ENCODE measurements around the gene NOXA1.

The NOXA1 gene

GRCh38 chr9:137387891-137388560 is 35.2 kb upstream of the NOXA1 start:
- DNase-seq (ENCODE audit: low read depth in 2 of 2) = no peak

DNA sequence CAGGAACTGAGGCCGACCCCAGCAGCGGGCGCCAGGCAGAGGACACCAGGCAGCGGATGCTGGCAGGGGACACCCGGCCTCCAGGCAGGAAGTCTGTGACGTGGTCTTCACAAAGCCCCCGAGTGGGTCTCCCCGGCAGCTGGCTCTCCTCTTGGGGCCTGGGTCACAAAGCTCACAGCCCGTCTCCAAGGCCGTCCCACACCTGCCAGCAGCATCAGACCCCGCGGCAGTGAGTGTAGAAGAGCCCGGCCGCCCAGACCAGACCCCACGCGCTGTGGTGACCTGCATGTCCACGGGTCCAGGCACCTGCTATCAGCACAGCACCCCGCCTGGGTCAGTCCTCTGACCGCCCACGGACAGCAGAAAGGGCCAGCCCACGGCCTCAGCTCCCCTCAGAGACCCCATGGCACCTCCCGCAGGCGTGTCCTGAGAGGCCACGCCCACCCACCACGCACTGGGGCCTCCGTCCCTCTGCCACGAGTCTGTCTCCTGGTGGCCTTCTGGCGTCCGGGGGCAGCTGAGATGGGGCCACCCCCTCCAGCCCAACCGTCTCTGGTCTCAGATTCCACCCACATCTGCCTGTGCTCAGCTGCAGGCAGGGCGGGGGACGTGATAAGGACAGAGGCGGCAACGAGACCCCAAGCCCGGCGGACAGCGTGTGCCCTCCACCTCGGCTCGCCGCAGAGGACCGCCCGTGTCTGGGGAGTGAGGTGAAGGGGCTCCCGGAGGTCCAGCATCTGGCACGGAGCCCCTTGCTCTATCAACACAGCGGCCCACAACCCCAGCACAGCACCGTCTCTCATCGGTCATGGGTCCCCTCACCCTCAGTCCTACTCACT is 34.4 kb upstream of the NOXA1 start:
- DNase-seq (ENCODE audit: low read depth in 2 of 2) = no peak

DNA sequence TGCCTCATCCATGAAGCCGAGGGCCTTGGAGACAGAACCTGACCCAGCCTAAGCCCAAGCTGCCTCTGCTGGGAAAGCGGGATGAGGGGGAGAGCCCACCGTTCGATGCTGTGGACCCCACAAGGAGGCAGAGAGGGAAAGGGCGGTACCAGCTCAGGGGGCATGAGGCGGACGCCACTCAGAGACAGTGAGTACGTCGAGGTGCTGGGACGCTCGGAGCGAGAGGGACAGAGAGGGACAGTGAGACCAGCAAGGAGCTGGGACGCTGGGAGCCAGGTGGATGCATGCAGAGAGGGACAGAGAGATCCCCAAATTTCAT is 33.8 kb upstream of the NOXA1 start:
- no peak for DNase-seq (ENCODE audit: low read depth in 2 of 2)

DNA sequence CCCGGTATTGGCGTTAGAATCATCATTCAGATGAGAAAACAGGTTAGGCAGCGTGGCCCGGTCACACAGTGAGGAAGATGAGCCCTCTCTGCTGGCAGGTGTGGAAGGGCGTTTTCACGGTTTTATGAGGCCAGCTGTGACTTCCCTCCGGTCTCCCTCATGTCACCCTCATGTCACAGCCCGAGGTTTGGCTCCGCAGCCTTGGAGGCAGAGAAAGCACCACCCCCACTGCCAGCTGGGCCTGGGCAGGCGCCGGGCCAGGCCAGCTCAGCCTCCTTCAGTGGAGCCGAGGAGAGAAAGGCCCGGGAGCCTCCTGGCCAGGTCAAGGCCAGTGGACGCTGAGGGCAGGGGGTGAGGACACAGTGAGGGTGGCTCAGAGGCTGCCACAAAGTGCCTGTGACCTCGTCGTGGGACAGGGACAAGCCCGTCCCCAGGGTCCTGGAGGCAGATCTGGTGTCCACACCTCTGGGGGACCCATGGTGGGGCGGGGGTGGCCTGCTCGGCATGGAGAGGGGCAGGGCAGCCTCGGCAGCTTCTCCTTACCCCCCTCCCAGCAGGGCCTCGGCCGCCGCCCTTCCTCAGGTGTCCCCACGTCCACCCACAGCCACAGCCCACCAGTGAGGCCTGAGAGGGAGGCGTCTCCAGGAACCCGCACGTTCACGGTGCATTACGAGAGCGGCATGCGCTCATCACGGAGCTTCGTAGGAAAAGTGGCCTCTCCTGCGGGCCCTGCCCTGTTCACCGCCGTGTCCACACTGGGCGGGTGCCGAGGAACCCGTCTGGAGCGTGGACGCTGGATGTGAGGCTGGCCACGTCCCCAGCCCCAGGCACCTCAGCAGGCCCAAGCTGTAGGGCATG is 32.4 kb upstream of the NOXA1 start:
- DNase-seq (ENCODE audit: low read depth in 2 of 2) = no peak

- no peak for DNase-seq (ENCODE audit: low read depth in 2 of 2)
Observed at GRCh38 chr9:137391411-137391754, 31.8 kb upstream of the NOXA1 start.

DNA sequence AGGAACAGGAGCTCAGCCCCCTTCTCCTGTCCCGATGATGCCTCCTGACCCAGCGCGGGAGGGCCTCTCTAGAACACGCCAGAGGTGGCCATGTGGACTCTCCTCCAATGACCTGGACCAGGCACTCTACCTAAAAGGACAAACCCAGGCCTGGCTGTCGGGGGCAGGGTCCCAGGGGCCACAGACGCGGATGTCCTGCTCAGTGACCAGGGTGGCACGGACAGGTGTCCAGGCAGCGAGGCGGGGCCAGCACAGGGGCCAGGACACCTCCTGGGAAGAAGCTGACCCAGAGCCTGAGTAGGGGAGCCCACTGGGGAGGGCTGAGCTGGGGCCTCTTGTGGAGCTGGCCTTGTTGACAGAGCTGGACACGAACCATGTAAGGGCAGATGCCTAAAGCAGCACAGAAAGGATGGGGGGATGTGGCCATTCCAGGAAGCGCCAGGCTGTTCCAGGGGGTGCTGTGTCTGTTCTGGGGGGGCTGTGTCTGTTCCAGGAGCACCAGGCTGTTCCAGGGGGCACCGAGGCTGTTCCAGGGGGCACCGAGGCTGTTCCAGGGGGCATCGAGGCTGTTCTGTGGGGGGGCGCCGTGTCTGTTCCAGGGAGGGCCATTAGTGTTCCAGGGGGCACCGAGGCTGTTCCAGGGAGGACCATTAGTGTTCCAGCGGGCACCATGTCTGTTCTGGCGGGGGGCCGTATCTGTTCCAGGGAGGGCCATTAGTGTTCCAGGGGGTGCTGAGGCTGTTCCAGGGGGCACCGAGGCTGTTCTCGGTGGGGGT is 30.8 kb upstream of the NOXA1 start:
- no peak for DNase-seq (ENCODE audit: low read depth in 2 of 2)

DNA sequence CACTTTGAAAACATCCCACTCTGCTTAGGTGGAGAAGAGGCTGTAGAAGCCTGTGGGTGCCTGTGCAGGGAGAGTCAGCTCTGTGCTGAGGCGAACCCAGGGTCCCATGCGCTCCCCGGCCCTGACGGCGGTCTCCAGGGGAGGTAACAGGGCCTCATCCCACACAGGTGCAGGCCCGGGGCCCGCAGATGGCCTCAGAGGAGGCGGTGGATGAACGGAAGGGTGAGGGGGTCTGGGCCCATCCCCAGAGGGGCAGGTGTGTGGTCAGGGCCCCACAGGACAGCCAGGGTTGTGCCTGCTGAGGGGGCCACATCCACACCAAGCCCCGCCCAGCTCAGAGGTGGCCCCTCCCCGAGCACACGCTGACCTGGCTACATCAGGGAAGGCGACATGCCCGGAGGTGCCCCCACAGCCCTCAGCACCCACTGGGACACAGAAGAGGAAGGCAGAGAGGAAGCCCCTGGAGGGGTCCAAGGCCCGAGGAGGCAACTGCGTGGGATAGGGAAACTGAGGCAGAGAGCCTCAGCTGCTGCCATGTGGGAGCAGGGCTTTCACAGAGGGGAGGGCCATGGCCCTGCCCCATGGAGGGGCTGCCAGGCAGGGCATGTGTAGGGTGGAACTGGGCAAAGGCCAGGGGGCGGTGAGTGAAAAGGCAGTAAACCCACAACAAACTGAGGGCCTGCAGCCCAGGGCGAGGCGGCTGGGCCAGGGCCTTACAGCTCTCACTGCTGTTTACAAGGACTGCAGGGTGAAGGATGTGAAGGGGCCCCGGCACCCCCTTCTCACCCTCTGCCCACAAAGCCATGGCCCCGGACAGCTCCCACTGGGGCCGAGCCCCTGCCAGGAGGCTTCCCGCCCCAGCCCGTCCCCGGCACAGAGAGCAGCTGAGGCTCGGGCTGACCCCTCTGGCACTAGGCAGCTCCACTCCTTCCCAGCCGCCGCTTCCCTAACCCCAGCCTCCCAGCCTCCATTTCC is 29.7 kb upstream of the NOXA1 start:
- DNase-seq (ENCODE audit: low read depth in 2 of 2) = no peak

DNA sequence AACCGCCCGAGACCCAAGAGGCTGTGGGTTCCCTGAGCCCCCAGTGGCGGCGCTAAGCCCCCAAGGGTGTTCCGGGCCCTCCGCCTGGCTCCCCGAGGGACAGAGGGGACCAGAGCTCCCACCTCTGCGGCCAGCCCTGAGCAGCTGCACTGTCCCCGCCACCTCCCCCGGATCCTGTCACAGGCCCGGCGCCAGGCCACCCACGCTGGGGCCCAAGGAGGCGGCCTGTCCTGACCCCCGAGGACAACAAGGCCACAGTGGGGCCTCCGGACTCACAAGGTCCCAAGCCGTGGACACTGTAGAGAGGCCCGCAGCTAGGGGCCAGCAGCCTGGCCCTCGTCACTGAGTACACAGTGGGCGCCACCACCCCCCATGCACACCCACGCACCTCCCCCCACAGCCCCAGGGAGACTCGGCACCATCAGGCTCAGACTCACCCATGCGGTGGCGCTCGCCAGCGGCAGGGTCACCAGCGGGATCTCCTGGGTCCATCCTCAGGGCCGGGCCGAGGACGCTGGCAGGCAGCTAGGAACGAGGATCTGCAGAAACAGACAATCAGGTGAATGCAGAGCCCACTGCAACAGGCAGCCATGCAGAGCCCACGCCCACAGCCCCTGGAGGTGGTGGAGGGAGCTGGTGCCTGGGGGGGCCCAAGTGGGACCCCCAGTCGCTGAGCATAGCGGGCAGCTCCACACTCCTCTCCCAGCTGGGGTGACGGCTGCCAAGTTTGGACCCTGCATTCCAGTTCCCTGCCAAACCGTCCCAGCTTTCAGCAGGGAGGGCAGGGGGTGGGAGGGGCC is 28.1 kb upstream of the NOXA1 start:
- no peak for DNase-seq (ENCODE audit: low read depth in 2 of 2)

GRCh38 chr9:137395666-137396010 is 27.6 kb upstream of the NOXA1 start:
- no peak for DNase-seq (ENCODE audit: low read depth in 2 of 2)

- DNase-seq (ENCODE audit: low read depth in 2 of 2) = peak in 1 of 2 experiments; percentile 4
Observed at GRCh38 chr9:137396227-137396626, 27.0 kb upstream of the NOXA1 start.

DNA sequence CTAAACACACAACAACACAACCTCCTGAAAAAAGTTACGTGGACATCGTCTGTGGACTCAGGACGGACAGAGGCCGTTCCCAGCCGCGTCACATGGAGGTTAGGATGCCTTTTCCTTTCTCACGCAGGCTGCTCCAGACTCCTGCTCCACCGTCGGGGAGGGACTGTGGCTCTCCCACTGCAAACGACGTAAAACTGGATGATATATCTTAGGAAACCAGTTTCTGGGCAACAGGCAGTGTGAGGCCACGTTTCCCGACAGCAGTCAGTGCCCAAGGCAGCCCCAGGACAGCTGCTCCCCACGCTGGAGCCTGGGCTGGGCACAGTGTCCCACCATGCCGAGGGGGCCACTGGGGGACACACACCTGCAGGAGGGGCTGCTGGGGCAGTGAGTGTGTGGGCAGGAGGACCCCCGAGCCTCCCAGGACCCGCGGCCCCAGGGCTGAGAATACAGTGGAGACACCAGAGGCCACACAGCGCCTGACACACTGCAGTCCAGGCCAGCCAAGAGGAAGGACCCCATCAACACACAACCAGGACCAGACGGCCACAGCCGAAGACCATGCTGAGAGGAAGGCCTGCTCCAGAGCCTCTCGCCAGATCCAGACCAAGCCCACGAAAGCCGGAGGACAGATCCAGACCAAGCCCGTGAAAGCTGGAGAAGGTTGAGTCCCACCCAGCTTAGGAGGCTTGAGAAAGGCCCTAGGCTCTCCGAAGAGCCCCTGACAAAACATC is 26.4 kb upstream of the NOXA1 start:
- no peak for DNase-seq (ENCODE audit: low read depth in 2 of 2)

GRCh38 chr9:137397675-137398423 is 25.3 kb upstream of the NOXA1 start:
- DNase-seq (ENCODE audit: low read depth in 2 of 2) = no peak

DNA sequence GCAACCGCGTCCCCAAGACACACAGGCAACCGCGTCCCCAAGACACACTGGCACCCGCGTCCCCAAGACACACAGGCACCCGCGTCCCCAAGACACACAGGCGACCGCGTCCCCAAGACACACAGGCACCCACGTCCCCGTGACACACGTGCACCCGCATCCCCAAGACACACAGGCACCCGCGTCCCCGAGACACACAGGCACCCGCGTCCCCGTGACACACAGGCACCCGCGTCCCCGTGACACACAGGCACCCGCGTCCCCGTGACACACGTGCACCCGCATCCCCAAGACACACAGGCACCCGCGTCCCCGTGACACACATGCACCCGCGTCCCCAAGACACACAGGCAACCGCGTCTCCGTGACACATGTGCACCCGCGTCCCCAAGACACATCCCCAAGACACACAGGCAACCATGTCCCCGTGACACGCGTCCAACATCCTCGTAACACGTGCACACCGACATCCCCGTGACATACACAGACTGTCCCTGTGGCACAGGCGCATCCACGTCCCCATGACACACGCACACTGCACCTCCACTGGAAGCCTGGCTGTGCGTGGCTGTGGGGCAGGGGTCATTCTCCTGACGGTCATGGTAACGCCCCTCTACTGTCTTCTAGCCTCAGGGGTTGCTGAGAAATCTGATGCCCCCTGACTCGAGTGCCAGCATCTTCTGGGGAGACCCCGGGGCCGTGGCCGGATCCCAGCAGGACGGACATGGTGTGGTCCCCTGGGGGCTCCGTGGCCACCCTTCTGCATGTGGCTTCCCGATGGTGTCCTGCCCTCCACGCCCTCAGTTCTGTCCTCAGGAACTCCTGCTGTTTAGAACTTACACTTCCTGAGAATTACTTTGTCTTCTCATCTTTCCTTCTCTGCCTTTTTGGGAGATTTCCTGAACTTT is 24.4 kb upstream of the NOXA1 start:
- DNase-seq (ENCODE audit: low read depth in 2 of 2) = no peak

DNA sequence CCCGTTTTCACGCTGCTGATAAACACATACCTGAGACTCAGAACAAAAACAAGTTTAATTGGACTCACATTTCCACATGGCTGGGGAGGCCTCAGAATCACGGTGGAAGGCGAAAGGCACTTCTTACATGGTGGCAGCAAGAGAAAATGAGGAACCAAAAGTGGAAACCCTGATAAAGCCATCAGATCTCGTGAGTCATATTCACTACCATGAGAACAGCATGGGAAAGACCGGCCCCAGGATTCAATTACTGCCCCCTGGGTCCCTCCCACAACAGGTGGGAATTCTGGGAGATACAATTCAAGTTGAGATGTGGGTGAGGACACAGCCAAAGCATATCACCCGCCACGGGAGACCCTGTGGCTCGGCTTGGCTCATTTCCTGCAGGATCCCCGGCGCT is 20.4 kb upstream of the NOXA1 start:
- no peak for DNase-seq (ENCODE audit: low read depth in 2 of 2)

- DNase-seq (ENCODE audit: low read depth in 2 of 2) = no peak
Observed at GRCh38 chr9:137403269-137403668, 19.9 kb upstream of the NOXA1 start.

- DNase-seq (ENCODE audit: low read depth in 2 of 2) = no peak
Observed at GRCh38 chr9:137404961-137405567, 18.1 kb upstream of the NOXA1 start.

DNA sequence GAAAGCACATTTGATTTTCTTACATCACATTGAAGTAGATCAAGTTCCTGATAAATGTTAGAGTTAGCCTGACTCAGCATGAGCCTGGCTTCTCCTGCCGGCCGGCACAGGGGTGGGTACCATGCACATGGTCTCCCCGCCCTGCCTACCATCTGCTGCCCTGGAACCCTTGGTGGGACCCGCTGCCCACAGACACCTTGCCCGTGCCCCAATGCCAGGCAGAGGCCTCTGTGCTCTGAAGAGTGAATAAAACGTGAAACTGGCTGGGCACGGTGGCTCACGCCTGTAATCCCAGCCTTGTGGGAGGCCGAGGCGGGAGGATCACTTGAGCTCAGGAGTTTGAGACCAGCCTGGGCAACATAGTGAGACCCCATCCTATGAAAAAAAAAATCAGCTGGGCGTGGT is 17.5 kb upstream of the NOXA1 start:
- DNase-seq (ENCODE audit: low read depth in 2 of 2) = no peak

Measured in fibroblast of skin of left biceps (primary cell).